Measurements from ENCODE around the gene CCDC159.
"Not testable (repeated sequence)": the region's sequence is repeated elsewhere in the genome, so short reads cannot be mapped to it uniquely, and the experiment has no call there.

The CCDC159 gene

GRCh38 chr19:11346104-11346940, at the start of gene CCDC159, which contains the start of gene TMEM205:
TSS of gene CCDC159 (plus strand) at chr19:11346519. CDS start at chr19:11346607, 88 bp downstream.
TSS of gene TMEM205 (minus strand) at chr19:11346268. CDS start at chr19:11345619, 649 bp downstream.
- peak within 1 kb of the TSS; percentile 82 for H3K4me3 ChIP-seq (ENCODE audit: control insufficient read depth, low read depth, low read length)
- DNase-seq (ENCODE audit: low read depth): peak; percentile 99

GRCh38 chr19:11299946-11300810, 46.1 kb upstream of the CCDC159 start:
- TF ChIP-seq CTCF (conservative IDR thresholded peaks at IDR 0.05; ENCODE audit: control insufficient read depth, insufficient read depth, low read depth, low read length): no peak
- no peak overlapping the region for H3K4me3 ChIP-seq (ENCODE audit: control insufficient read depth, low read depth, low read length)
- no peak for DNase-seq (ENCODE audit: low read depth)

More at GRCh38 chr19:11346104-11346940, at the start of gene CCDC159, which contains the start of gene TMEM205:
- no peak for TF ChIP-seq CTCF (conservative IDR thresholded peaks at IDR 0.05; ENCODE audit: control insufficient read depth, insufficient read depth, low read depth, low read length)

- no peak for DNase-seq (ENCODE audit: low read depth)
- no peak for TF ChIP-seq CTCF (conservative IDR thresholded peaks at IDR 0.05; ENCODE audit: control insufficient read depth, insufficient read depth, low read depth, low read length)
- no peak overlapping the region for H3K4me3 ChIP-seq (ENCODE audit: control insufficient read depth, low read depth, low read length)
Observed at GRCh38 chr19:11300811-11301120, 45.6 kb upstream of the CCDC159 start.

- TF ChIP-seq CTCF (conservative IDR thresholded peaks at IDR 0.05; ENCODE audit: control insufficient read depth, insufficient read depth, low read depth, low read length): no peak
- DNase-seq (ENCODE audit: low read depth): no peak
Observed at GRCh38 chr19:11304936-11305335, 41.4 kb upstream of the CCDC159 start.

DNA sequence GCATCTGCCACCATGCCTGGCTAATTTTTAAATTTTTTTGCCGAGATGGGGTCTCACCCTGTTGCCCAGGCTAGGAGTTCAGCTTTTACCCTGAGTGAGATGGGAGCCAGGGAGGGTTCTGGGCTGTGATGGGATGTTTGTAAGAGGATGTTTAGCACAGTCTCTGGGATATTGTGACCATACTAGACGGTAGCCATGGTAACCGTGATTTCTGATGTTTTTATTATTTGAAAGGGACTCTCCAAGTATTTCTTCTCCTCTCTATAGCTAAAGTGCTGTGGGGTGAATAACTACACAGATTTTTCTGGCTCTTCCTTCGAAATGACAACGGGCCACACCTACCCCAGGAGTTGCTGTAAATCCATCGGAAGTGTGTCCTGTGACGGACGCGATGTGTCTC, 40.0 kb upstream of the CCDC159 start:
- no peak for TF ChIP-seq CTCF (conservative IDR thresholded peaks at IDR 0.05; ENCODE audit: control insufficient read depth, insufficient read depth, low read depth, low read length)
- DNase-seq (ENCODE audit: low read depth): no peak
- H3K4me3 ChIP-seq (ENCODE audit: control insufficient read depth, low read depth, low read length): no peak overlapping the region

More at GRCh38 chr19:11304936-11305335, 41.4 kb upstream of the CCDC159 start:
- H3K4me3 ChIP-seq (ENCODE audit: control insufficient read depth, low read depth, low read length): no peak overlapping the region

DNA sequence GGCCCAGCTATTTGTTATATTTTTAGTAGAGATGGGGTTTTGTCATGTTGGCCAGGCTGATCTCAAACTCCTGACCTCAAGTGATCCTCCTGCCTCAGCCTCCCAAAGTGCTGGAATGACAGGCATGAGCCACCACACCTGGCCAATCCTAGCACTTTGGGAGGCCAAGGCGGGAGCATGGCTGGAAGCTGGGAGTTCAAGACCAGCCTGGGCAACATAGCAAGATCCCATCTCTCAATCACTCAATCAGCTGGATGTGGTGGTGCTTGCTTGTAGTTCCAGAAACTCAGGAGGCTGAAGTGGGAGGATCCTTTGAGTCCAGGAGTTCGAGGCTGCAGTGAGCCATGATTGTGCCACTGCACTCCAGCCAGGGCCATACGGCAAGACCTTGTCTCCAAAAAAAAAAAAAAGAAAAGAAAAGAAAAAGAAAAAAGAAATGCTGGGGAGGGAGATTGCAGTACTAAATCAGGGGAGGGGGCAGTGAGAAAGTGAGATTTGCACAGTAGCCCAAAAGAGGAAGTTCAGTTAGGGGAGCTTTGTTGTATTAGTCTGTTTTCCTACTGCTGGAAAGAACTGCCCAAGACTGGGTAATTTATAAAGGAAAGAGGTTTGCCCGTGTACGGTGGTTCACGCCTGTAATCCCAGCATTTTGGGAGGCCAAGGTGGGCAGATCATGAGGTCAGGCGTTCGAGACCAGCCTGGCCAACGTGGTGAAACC, 25.9 kb upstream of the CCDC159 start:
- DNase-seq (ENCODE audit: low read depth); H3K4me3 ChIP-seq (ENCODE audit: control insufficient read depth, low read depth, low read length): not testable (repeated sequence)
